GM19463 (cell line): ENCODE results near the gene AFDN.

Source experiments
- ATAC-seq: cut with Tn5 transposase; IDR thresholded peaks from one replicate; pipeline ENCODE4 v1.9.1; 2021; ENCODE audit warnings: mild to moderate bottlenecking, moderate library complexity; ENCODE audit not compliant: unreplicated experiment

Gene AFDN

DNA sequence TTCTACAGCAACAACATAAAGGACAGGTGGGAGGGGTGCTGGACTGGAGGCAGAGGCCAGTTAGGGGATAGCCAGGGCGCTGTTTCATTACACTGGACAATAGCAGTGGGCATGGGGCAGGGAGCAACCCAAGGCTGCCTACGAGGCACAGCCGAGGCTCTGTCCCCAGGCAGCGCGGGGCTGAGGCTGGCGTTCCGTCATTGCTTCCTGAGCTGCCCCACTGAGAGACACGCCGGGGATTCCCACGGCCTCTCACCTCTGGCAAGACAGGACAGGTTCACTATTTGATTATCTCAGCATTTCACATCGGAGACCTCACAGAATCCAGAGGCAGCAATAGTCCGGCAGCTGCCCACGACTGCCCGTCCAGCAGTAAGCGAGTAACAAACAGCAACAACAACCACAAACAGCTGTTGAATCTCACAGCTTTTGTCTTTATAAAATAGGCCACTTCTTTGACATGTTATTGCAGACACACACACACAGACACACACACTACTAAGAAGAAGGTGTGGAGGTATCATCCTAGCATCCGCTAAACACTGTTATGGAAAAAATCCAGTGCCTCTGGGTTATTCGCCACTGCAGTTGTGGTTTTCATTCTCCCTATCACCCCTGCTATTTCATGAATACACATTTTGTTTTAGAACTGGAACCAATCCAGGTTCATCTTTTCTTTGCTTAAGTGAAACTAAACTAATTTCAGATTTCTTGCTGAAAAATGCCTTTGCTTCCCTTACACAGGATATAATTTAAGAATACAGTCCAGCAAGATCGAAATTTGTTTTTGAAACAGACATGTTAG, 190.2 kb downstream of the AFDN start:
- ATAC-seq, result no peak

DNA sequence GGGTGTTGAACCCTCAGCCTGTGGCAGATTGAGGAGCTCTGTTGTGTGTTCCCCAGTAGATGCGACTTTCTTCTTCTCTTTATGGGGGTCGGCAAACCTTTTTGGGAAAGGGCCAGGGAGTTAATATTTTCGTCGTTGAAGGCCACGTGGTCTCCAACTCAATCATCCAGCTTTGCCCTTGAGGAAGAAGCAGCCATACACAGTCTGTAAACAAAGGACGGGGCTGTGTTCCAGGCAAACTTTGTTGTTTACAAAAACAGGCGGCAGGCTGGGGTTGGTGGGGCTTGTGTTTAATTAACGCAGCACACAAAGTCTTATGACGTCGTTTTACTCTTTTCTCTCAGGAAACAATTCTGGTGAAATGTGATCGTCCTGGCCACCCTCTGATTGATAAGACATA, 190.9 kb downstream of the AFDN start:
- ATAC-seq, result no peak

GRCh38 chr6:168018664-168019063, 192.0 kb downstream of the AFDN start:
- no peak for ATAC-seq

GRCh38 chr6:168020242-168020641, 193.5 kb downstream of the AFDN start:
- ATAC-seq, result no peak

DNA sequence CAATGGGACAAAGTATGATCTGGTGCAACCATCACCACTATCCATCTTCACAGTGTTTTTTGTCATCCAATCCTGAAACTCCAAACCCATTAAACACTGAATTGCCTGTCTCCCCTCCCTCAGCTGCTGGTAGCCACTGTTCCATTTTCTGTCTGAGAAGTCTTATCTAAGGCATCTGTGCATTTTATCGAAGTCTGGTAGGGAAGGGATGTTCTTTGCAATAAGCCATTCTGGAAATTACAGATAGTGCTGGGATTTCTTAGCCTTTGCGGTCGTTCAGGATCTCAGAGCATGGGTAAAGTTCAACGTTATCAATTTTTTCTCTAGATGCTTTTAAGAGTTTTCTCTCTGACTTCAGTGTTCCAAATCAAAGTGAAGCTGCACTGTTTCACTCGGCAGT, 194.9 kb downstream of the AFDN start:
- no peak for ATAC-seq
